NB4 (cell line): Measurements from ENCODE around the gene ZFX.
"Not testable (repeated sequence)": the region's sequence is repeated elsewhere in the genome, so short reads cannot be mapped to it uniquely, and the experiment has no call there.

Source experiments
- DNase-seq: peaks from one replicate; pipeline ENCODE4 v3.0.0; 2010; ENCODE audit warnings: low read depth
- H3K4me3 ChIP-seq: one replicate; pipeline ENCODE4 v1.5.1; 2011; ENCODE audit warnings: mild to moderate bottlenecking, low read depth, low read length, moderate library complexity
- MYC ChIP-seq: IDR thresholded peaks from 2 replicates; pipeline ENCODE4 v1.6.1; 2011; ENCODE audit warnings: low read depth, low read length
- POLR2A ChIP-seq: IDR thresholded peaks from 2 replicates; pipeline ENCODE4 v1.6.1; 2011; ENCODE audit warnings: mild to moderate bottlenecking; ENCODE audit not compliant: insufficient read length; ENCODE audit errors: extremely low read depth
- TF ChIP-seq, protein P1 (sequence below): IDR thresholded peaks from one replicate; pipeline ENCODE4 v1.5.1; 2012; ENCODE audit warnings: low read depth, low read length
- TF ChIP-seq, protein P2 (sequence below): IDR thresholded peaks from 2 replicates; pipeline ENCODE4 v1.6.1; 2011; ENCODE audit warnings: low read depth, low read length

ZFX gene

DNA sequence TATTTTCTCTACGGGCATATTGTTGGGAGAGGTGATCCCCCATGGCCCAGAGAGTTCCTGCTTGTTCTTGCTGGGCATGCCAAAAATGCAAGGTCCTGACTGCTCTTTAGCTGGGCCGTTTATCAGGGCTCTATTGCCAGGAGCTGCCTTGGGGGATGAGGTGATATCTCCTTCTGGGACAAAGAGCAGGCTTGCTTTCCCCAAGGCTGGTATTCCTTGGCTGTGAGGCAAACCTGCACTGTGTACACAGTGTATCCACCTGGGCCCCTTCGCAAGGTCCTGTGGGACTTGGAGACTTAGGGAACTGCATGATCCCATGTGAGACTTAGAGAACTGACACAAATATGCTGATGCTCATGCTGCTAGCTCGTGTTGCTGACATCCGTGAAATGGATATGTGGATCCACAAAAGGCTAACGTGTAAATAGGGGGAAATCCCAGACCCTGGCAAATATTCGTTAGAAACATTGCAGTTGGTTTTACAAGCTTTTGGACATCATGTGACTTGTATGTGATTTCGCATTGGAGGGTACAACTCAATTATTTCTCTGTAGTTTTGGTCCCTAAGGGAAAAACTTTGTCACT is 24.4 kb upstream of the ZFX start:
- H3K4me3 ChIP-seq: no peak overlapping the region
- TF ChIP-seq POLR2A: no peak
- TF ChIP-seq, protein P1, sequence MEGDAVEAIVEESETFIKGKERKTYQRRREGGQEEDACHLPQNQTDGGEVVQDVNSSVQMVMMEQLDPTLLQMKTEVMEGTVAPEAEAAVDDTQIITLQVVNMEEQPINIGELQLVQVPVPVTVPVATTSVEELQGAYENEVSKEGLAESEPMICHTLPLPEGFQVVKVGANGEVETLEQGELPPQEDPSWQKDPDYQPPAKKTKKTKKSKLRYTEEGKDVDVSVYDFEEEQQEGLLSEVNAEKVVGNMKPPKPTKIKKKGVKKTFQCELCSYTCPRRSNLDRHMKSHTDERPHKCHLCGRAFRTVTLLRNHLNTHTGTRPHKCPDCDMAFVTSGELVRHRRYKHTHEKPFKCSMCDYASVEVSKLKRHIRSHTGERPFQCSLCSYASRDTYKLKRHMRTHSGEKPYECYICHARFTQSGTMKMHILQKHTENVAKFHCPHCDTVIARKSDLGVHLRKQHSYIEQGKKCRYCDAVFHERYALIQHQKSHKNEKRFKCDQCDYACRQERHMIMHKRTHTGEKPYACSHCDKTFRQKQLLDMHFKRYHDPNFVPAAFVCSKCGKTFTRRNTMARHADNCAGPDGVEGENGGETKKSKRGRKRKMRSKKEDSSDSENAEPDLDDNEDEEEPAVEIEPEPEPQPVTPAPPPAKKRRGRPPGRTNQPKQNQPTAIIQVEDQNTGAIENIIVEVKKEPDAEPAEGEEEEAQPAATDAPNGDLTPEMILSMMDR: no peak
- TF ChIP-seq, protein P2, sequence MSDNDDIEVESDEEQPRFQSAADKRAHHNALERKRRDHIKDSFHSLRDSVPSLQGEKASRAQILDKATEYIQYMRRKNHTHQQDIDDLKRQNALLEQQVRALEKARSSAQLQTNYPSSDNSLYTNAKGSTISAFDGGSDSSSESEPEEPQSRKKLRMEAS: no peak
- TF ChIP-seq MYC: no peak
- DNase-seq: no peak

GRCh38 chrX:24131476-24131875 is 18.1 kb upstream of the ZFX start:
- no peak overlapping the region for H3K4me3 ChIP-seq
- no peak for DNase-seq
- TF ChIP-seq, protein P1: no peak
- TF ChIP-seq MYC: no peak
- no peak for TF ChIP-seq POLR2A
- TF ChIP-seq, protein P2: no peak

GRCh38 chrX:24133312-24133711 is 16.2 kb upstream of the ZFX start:
- TF ChIP-seq, protein P2: no peak
- TF ChIP-seq POLR2A: no peak
- TF ChIP-seq, protein P1: no peak
- no peak for TF ChIP-seq MYC
- H3K4me3 ChIP-seq: no peak overlapping the region
- no peak for DNase-seq

GRCh38 chrX:24135768-24136167 is 13.8 kb upstream of the ZFX start:
- DNase-seq, H3K4me3 ChIP-seq: not testable (repeated sequence)

DNA sequence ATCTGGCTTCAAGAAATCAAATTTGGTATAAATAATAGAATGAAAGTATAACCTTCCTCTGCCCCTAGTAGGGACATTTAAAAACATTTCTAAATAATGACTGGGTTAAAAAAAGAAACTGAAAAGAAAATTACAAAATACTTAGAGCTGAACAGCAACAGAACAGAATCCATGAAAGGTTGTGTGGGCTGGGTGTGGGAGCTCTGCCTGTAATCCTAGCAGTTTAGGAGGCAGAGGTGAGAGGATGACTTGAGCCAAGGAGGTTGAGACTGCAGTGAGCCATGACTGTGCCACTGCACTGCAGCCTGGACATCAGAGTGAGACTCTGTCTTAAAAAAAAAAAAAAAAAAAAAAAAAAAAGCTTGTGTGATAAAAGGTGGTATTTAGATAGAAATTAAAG is 12.3 kb upstream of the ZFX start:
- H3K4me3 ChIP-seq: no peak overlapping the region
- TF ChIP-seq, protein P1: no peak
- TF ChIP-seq POLR2A (no peak), MYC (no peak)
- TF ChIP-seq, protein P2: no peak
- no peak for DNase-seq

DNA sequence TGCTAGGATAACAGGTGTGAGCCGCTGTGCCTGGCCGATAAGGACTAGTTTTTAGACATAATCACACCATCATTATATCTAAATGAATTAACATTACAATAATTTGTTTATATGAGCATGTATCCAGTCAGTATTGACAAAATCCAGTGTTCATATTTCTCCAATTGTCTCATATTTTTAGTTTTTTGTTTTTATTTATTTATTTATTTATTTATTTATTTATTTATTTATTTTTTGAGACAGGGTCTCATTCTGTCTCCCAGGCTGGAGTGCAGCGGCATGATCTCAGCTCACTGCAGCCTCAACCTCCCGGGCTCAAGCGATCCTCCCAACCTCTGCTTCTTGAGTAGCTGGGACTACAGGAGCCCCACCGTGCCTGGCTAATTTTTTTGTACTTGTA is 5.5 kb upstream of the ZFX start:
- DNase-seq, H3K4me3 ChIP-seq: not testable (repeated sequence)

- no peak for DNase-seq
- H3K4me3 ChIP-seq: no peak overlapping the region
Measured at GRCh38 chrX:24144528-24144927, 5.0 kb upstream of the ZFX start.

More at GRCh38 chrX:24144528-24144927, 5.0 kb upstream of the ZFX start:
- TF ChIP-seq, protein P1: no peak
- no peak for TF ChIP-seq POLR2A
- TF ChIP-seq, protein P2: no peak
- no peak for TF ChIP-seq MYC
